Nephron progenitor cell (in vitro differentiated cells): ENCODE data around the gene PTPRD.

ENCODE experiments used
- DNase-seq: peaks from one replicate; pipeline ENCODE4 v3.0.0; 2021
- H3K27ac Mint-ChIP-seq: 2 replicates; pipeline ENCODE4 v1.8.0; 2021; ENCODE audit warnings: mild to moderate bottlenecking, moderate library complexity, mixed read lengths
- H3K27me3 Mint-ChIP-seq: 2 replicates; pipeline ENCODE4 v1.8.0; 2021; ENCODE audit warnings: mild to moderate bottlenecking, low read depth, mixed read lengths; ENCODE audit not compliant: poor library complexity
- H3K36me3 Mint-ChIP-seq: 2 replicates; pipeline ENCODE4 v1.8.0; 2021; ENCODE audit warnings: low read depth, mixed read lengths
- H3K4me1 Mint-ChIP-seq: 2 replicates; pipeline ENCODE4 v1.8.0; 2021; ENCODE audit warnings: mixed read lengths
- H3K4me3 Mint-ChIP-seq: 2 replicates; pipeline ENCODE4 v1.8.0; 2021; ENCODE audit warnings: mild to moderate bottlenecking, moderate library complexity, mixed read lengths
- H3K9me3 Mint-ChIP-seq: 2 replicates; pipeline ENCODE4 v1.8.0; 2021; ENCODE audit warnings: mild to moderate bottlenecking, moderate library complexity, mixed read lengths
- TF ChIP-seq, protein P1 (sequence below): fragments of 200-600 bp; sonication (generic); IDR thresholded peaks from 2 replicates; pipeline ENCODE4 v1.5.0; 2021; ENCODE audit warnings: antibody characterized with exemption

The PTPRD gene

DNA sequence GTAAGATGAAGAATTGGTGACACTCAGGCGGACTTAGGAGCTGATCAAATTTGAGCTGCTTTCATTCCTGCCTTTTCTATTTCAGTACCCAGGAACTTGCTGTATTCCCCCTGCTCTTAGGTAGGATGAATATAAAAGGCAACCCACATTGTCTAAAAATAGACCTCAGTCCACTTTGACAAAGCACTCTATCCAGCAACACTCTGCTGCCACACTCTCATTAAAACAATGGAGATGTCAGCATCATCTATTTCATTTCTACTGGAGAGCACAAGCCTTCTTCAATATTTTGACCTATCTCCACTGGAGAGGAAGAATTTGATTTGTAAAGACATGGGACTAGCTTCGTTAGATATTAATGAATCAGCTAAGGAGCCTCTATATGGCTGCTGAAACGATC is 468.4 kb downstream of the PTPRD start:
- no peak for DNase-seq
- Mint-ChIP-seq H3K4me1 (no peaks in the 10 kb centered on the region), H3K9me3 (no peaks in the 10 kb centered on the region), H3K27me3 (no peaks in the 10 kb centered on the region), H3K4me3 (no peak overlapping the region), H3K36me3 (no peaks in the 10 kb centered on the region), H3K27ac (no peak overlapping the region)
- TF ChIP-seq, protein P1, sequence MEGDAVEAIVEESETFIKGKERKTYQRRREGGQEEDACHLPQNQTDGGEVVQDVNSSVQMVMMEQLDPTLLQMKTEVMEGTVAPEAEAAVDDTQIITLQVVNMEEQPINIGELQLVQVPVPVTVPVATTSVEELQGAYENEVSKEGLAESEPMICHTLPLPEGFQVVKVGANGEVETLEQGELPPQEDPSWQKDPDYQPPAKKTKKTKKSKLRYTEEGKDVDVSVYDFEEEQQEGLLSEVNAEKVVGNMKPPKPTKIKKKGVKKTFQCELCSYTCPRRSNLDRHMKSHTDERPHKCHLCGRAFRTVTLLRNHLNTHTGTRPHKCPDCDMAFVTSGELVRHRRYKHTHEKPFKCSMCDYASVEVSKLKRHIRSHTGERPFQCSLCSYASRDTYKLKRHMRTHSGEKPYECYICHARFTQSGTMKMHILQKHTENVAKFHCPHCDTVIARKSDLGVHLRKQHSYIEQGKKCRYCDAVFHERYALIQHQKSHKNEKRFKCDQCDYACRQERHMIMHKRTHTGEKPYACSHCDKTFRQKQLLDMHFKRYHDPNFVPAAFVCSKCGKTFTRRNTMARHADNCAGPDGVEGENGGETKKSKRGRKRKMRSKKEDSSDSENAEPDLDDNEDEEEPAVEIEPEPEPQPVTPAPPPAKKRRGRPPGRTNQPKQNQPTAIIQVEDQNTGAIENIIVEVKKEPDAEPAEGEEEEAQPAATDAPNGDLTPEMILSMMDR = no peak

DNA sequence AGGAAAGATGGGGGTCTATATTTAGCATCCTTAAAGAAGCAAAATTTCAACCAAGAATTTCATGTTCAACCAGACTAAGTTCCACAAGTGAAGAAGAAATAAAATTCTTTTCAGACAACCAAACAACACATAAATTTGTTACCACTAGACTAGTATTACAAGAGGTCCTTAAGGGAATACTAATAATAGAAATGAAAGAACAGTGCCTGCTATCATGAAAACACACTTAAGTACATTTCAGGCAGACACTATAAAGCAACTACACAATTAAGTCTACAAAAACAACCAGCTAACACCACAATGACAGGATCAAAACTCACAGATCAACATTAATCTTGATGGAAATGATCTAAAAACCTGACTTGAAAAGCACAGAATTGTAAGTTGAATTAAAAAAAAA is 477.2 kb downstream of the PTPRD start:
- Mint-ChIP-seq H3K9me3 (no peaks in the 10 kb centered on the region), H3K27me3 (no peaks in the 10 kb centered on the region), H3K27ac (no peak overlapping the region), H3K36me3 (no peaks in the 10 kb centered on the region), H3K4me1 (no peaks in the 10 kb centered on the region), H3K4me3 (no peak overlapping the region)
- TF ChIP-seq, protein P1 = no peak
- DNase-seq = no peak

DNA sequence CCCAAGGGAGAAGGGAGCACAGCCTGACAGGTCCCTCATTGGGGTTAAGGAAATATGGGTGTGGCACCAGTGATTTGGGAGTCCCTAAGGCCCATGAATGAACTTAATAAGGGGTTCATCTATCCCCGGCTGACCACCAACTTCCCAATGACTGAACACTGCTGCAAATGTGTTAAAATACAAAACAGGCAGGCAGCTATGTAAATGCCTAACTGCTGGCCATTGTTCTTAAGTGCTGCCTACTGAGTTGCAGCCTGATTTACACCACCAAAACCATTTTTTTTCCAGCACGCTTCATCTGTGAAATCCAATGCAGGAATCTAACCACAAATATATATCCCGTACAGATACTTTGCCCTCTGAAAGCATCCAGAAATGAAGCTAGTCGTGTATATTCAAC is 478.5 kb downstream of the PTPRD start:
- Mint-ChIP-seq H3K36me3 (no peaks in the 10 kb centered on the region), H3K27me3 (no peaks in the 10 kb centered on the region), H3K9me3 (no peaks in the 10 kb centered on the region), H3K27ac (no peak overlapping the region), H3K4me3 (no peak overlapping the region), H3K4me1 (no peaks in the 10 kb centered on the region)
- TF ChIP-seq, protein P1 = no peak
- DNase-seq = no peak

DNA sequence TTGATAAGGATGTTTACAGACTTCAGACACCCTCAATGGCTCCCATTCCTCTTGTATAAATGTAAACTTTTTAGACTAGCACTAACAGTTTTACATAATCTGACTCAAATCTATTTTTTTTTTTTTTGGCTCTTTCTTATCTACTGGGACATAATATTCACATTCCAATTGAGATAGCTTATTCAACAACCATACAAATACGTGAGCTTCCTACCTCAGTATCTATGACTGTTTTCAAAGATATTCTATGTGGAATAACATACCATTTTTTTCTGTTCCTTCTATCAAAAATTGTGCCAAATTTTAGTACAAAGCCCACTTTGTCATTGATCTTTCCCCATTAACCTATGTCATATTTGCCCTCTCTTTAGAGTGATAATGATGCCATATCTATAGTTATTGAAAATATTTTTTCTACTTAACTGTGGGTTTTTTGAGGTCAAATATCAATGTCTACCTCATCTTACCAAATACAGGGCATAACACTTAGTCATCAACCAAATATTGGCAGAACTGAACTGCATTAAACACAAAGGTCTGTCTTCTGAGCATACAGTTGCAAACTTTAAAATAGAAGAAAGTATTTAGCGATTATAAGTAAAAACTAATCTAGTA is 482.6 kb downstream of the PTPRD start:
- DNase-seq = no peak
- Mint-ChIP-seq H3K36me3 (no peaks in the 10 kb centered on the region), H3K4me3 (no peak overlapping the region), H3K27ac (no peak overlapping the region), H3K4me1 (no peaks in the 10 kb centered on the region), H3K9me3 (no peaks in the 10 kb centered on the region), H3K27me3 (no peaks in the 10 kb centered on the region)
- TF ChIP-seq, protein P1 = no peak

DNA sequence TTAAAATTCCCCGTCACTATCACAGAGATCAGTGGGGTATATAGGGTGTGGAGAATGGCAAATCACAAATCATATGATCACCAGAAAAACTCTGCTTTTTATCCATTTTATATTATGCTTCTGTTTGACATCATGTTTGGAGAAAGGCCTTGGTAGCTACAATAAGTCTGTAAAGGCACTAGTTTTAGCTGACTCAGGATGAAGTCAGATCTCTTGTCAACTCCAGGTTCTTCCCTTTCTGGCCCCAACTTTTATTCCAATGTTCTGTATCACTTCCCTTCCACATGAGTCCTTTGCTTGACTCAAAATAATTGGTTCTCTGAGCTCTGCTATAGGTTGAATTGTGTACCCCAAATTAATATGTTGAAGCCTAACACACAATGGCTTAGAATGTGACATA is 484.9 kb downstream of the PTPRD start:
- Mint-ChIP-seq H3K27me3 (no peaks in the 10 kb centered on the region), H3K27ac (no peak overlapping the region), H3K36me3 (no peaks in the 10 kb centered on the region), H3K4me1 (no peaks in the 10 kb centered on the region), H3K9me3 (no peaks in the 10 kb centered on the region), H3K4me3 (no peak overlapping the region)
- no peak for DNase-seq
- TF ChIP-seq, protein P1 = no peak

DNA sequence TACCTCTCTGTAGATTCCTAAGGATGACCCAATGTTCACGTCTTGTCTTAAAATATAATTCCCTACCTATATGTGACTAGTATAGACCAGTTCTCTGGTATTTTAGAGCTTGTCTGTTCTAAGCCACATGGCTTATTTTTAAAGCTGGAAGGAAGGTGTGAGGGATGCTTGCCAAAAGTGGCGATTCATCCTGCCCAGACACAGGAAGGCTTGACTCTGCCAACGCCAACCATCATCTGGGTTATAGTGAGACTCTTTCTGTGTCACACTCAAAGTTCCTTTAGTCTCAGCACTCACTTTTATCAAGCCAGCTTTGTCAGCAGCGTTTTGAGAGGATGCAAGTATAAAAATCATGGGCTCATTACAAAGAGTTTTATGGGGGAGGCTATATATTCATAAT is 500.0 kb downstream of the PTPRD start:
- Mint-ChIP-seq H3K27me3 (no peaks in the 10 kb centered on the region), H3K36me3 (no peaks in the 10 kb centered on the region), H3K9me3 (no peaks in the 10 kb centered on the region), H3K27ac (no peak overlapping the region), H3K4me1 (peaks cover 5% of the 10 kb centered on the region), H3K4me3 (no peak overlapping the region)
- DNase-seq = no peak
- TF ChIP-seq, protein P1 = no peak
